ENCODE results near the gene TULP3.
A peak's percentile ranks its signal among the peaks of the same experiment; 100 is the strongest.

The TULP3 gene

GRCh38 chr12:2895051-2895451 is 4.4 kb downstream of the TULP3 start (continued):
- TF ChIP-seq ZNF26 (tag by site-specific recombination; IDR thresholded peaks at IDR 0.05) (no peak), ZNF132 (tag by site-specific recombination; IDR thresholded peaks at IDR 0.05; ENCODE audit: borderline replicate concordance) (no peak), ZSCAN30 (tag by site-specific recombination; IDR thresholded peaks at IDR 0.05) (no peak), ZNF366 (tag by site-specific recombination; conservative IDR thresholded peaks at IDR 0.05) (no peak), ZSCAN23 (tag by site-specific recombination; IDR thresholded peaks at IDR 0.05) (no peak), ZNF639 (tag by site-specific recombination; IDR thresholded peaks at IDR 0.05) (no peak)

GRCh38 chr12:2895511-2895910 is 4.8 kb downstream of the TULP3 start:
- H3K4me3 ChIP-seq (ENCODE audit: low read depth, low read length), result no peak overlapping the region
- CTCF ChIA-PET, result interaction anchor here (0.6 to 0.7 kb wide), 2 partner anchors 51 to 1425 kb away, joined by 3 read pairs; no protein-coding TSS in a partner anchor
- H3K36me3 ChIP-seq (ENCODE audit: control insufficient read depth in 2 of 2, insufficient read depth in 1 of 2, low read length in 2 of 2), result peaks cover 0 to 3% of the 10 kb centered on the region in 2 experiments; a peak in 1 of 3 replicates
- POLR2A ChIA-PET, result interaction anchor here (0.6 to 0.9 kb wide), 2 partner anchors 10 to 18 kb away, joined by 3 read pairs; partner anchors contain the start of genes FOXM1 and RHNO1
- no peaks in the 10 kb centered on the region for H3K9me3 ChIP-seq (ENCODE audit: control insufficient read depth, insufficient read depth, low read depth, low read length)
- TF ChIP-seq ELK4 (IDR thresholded peaks at IDR 0.05; ENCODE audit: borderline replicate concordance, low read depth, low read length) (no peak), ZNF571 (tag by site-specific recombination; IDR thresholded peaks at IDR 0.05) (no peak), PRDM10 (tag by site-specific recombination; IDR thresholded peaks at IDR 0.05) (peak; percentile 34; the same call in 1 of the 2 replicates), ZNF629 (tag by site-specific recombination; IDR thresholded peaks at IDR 0.05) (0 out of 2 replicates have a peak, but pooled peaks have one; percentile 19), SP7 (tag by site-specific recombination; IDR thresholded peaks at IDR 0.05) (peak; percentile 89), ZBTB7A (tag by site-specific recombination; IDR thresholded peaks at IDR 0.05; ENCODE audit: low read depth) (no peak), ZNF398 (tag by site-specific recombination; IDR thresholded peaks at IDR 0.05) (no peak), PRDM6 (tag by site-specific recombination; IDR thresholded peaks at IDR 0.05) (peak; percentile 40; the same call in 1 of the 2 replicates)
- H3K4me1 ChIP-seq (ENCODE audit: control insufficient read depth, insufficient read depth, low read length), result peaks cover 6% of the 10 kb centered on the region
- no peak overlapping the region for H3K27ac ChIP-seq (ENCODE audit: extremely low read depth, low read depth, low read length)
